Measurements from ENCODE around the gene PKP4. TPM values are rescaled to one million over a fixed set of nuclear protein-coding genes. Genes with fewer than 3 reads are reported as not detected.

Gene PKP4
- total RNA-seq, 1 experiment from 2014 or later = 52.0 TPM

DNA sequence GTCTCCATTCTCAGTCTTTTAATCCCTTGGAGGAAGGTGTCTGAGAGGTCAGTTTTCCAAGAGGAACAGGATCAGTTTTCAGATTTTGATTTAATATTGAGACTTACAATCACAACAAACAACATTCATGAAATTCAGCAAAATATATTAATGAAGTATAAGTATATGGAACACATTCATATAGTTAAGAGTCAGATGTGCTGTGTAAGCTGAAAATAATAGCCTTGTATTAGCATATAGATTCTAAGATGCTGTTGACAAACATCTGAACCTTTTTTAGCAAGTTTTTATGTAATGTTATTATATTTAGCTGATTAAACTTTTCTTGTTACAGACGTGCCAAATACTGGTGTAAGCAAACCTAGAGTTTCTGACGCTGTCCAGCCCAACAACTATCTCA lies 163.9 kb downstream of the PKP4 start:
- no peak overlapping the region for H2AK5ac ChIP-seq (ENCODE audit: insufficient read length, low read length)
- H4K5ac ChIP-seq (ENCODE audit: insufficient read length, low read depth, low read length) = no peak overlapping the region
- H3K23ac ChIP-seq (ENCODE audit: insufficient read length, low read depth, low read length) = no peak overlapping the region

More for the DNA sequence above, 163.9 kb downstream of the PKP4 start:
- H2BK15ac ChIP-seq (ENCODE audit: low read depth, low read length) = no peak overlapping the region
- no peak overlapping the region for H2BK5ac ChIP-seq (ENCODE audit: insufficient read length, low read length)
- H4K20me1 ChIP-seq (ENCODE audit: control insufficient read depth, insufficient read depth, insufficient read length) = no peaks in the 10 kb centered on the region
- Mint-ChIP-seq H3K27ac (no peak overlapping the region), H3K36me3 (ENCODE audit: insufficient read depth in 1 of 3, low read depth in 3 of 3) (peaks cover 20 to 38% (median 36%) of the 10 kb centered on the region in 3 experiments; a peak in 6 of 7 replicates), H3K4me1 (peaks cover 4 to 16% of the 10 kb centered on the region in 2 experiments; a peak in 3 of 4 replicates), H3K9me3 (no peaks in the 10 kb centered on the region), H3K27me3 (ENCODE audit: low read depth) (no peaks in the 10 kb centered on the region), H3K4me3 (no peak overlapping the region)
- no peak overlapping the region for H3T11ph ChIP-seq (ENCODE audit: low read length)
- H2BK120ac ChIP-seq (ENCODE audit: low read depth, low read length, poor library complexity, severe bottlenecking) = no peak overlapping the region
- H3K9ac ChIP-seq (ENCODE audit: extremely low read depth, insufficient read length, low read length) = no peak overlapping the region
- no peaks in the 10 kb centered on the region for H3K4me1 ChIP-seq (ENCODE audit: insufficient read depth, low read length)
- H2BK20ac ChIP-seq (ENCODE audit: low read depth, low read length, poor library complexity, severe bottlenecking) = no peak overlapping the region
- no peak overlapping the region for H4K8ac ChIP-seq (replicated peaks; ENCODE audit: insufficient read length, low read depth, low read length)
- H3K79me1 ChIP-seq (ENCODE audit: insufficient read depth, low read depth, low read length, poor library complexity, severe bottlenecking) = no peaks in the 10 kb centered on the region
- H3K56ac ChIP-seq (ENCODE audit: insufficient read length, low read depth, low read length) = no peak overlapping the region
- H3K27ac ChIP-seq (ENCODE audit: insufficient read length, low read depth, low read length) = no peak overlapping the region
- no peak overlapping the region for H2BK12ac ChIP-seq (ENCODE audit: insufficient read length, low read depth, low read length)
- H3K79me2 ChIP-seq (ENCODE audit: insufficient read depth, low read length) = no peaks in the 10 kb centered on the region
- no peak overlapping the region for H4K91ac ChIP-seq (ENCODE audit: insufficient read length, low read depth, low read length)
- H3K4ac ChIP-seq (ENCODE audit: low read depth, low read length) = no peak overlapping the region
- no peaks in the 10 kb centered on the region for H3K23me2 ChIP-seq (ENCODE audit: insufficient read length, low read depth, low read length, poor library complexity, severe bottlenecking)
- no peak overlapping the region for H3K14ac ChIP-seq (ENCODE audit: insufficient read depth, low read length)
- no peak for DNase-seq
- no peak overlapping the region for H3K18ac ChIP-seq (ENCODE audit: insufficient read length, low read depth, low read length)
- no CpG with 5 or more reads among the region's 2 CpGs for WGBS (ENCODE audit: extremely low coverage, insufficient read length, low lambda C conversion rate)
- no peak overlapping the region for H2AFZ ChIP-seq (ENCODE audit: low read length)
- no peaks in the 10 kb centered on the region for H3K9me3 ChIP-seq (ENCODE audit: control insufficient read depth, low read depth, low read length)
- no peaks in the 10 kb centered on the region for H3K27me3 ChIP-seq (ENCODE audit: insufficient read depth, low read length)
- no peak overlapping the region for H3K4me2 ChIP-seq (ENCODE audit: insufficient read depth, insufficient read length, low read length)
- TF ChIP-seq, protein P1, sequence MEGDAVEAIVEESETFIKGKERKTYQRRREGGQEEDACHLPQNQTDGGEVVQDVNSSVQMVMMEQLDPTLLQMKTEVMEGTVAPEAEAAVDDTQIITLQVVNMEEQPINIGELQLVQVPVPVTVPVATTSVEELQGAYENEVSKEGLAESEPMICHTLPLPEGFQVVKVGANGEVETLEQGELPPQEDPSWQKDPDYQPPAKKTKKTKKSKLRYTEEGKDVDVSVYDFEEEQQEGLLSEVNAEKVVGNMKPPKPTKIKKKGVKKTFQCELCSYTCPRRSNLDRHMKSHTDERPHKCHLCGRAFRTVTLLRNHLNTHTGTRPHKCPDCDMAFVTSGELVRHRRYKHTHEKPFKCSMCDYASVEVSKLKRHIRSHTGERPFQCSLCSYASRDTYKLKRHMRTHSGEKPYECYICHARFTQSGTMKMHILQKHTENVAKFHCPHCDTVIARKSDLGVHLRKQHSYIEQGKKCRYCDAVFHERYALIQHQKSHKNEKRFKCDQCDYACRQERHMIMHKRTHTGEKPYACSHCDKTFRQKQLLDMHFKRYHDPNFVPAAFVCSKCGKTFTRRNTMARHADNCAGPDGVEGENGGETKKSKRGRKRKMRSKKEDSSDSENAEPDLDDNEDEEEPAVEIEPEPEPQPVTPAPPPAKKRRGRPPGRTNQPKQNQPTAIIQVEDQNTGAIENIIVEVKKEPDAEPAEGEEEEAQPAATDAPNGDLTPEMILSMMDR (conservative IDR thresholded peaks at IDR 0.05) = no peak
